ENCODE data around the gene DOK3.

DOK3 gene

DNA sequence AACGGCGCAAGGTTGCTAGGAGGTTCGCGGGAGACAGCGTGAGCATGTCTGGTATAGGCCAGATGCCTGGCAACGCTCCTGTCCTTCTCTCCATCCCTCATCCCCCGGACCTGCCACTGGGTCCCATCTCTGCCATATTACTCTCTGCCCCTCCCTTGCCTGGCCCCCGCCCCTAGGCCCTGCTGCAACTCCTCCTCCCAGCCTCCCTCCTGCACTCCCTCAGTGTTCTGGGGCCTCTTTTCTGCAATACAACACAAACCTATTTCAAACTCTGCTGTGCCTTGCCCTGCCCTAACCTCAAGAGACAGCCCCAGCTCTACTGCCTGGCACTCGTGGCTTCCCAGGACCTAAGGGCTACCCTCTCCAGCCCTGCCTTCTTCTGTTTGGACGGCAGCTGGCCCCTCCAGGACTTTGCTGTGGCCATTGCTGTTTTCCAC lies 27.2 kb downstream of the DOK3 start:
- H3K4me3 ChIP-seq (ENCODE audit: low read length): no peak overlapping the region

GRCh38 chr5:177479774-177480173 lies 29.9 kb downstream of the DOK3 start:
- TF ChIP-seq, protein P1, sequence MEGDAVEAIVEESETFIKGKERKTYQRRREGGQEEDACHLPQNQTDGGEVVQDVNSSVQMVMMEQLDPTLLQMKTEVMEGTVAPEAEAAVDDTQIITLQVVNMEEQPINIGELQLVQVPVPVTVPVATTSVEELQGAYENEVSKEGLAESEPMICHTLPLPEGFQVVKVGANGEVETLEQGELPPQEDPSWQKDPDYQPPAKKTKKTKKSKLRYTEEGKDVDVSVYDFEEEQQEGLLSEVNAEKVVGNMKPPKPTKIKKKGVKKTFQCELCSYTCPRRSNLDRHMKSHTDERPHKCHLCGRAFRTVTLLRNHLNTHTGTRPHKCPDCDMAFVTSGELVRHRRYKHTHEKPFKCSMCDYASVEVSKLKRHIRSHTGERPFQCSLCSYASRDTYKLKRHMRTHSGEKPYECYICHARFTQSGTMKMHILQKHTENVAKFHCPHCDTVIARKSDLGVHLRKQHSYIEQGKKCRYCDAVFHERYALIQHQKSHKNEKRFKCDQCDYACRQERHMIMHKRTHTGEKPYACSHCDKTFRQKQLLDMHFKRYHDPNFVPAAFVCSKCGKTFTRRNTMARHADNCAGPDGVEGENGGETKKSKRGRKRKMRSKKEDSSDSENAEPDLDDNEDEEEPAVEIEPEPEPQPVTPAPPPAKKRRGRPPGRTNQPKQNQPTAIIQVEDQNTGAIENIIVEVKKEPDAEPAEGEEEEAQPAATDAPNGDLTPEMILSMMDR (conservative IDR thresholded peaks at IDR 0.05; ENCODE audit: low read length): no peak
- DNase-seq (ENCODE audit: low read depth): peak; percentile 65
- no peak overlapping the region for H3K4me3 ChIP-seq (ENCODE audit: low read length)

More for the DNA sequence above, 27.2 kb downstream of the DOK3 start:
- no peak for DNase-seq (ENCODE audit: low read depth)
- TF ChIP-seq, protein P1 (conservative IDR thresholded peaks at IDR 0.05; ENCODE audit: low read length): no peak

- TF ChIP-seq, protein P1 (conservative IDR thresholded peaks at IDR 0.05; ENCODE audit: low read length): no peak
- DNase-seq (ENCODE audit: low read depth): peak; percentile 70
- no peak overlapping the region for H3K4me3 ChIP-seq (ENCODE audit: low read length)
Observed at GRCh38 chr5:177478711-177479646, 30.6 kb downstream of the DOK3 start.

DNA sequence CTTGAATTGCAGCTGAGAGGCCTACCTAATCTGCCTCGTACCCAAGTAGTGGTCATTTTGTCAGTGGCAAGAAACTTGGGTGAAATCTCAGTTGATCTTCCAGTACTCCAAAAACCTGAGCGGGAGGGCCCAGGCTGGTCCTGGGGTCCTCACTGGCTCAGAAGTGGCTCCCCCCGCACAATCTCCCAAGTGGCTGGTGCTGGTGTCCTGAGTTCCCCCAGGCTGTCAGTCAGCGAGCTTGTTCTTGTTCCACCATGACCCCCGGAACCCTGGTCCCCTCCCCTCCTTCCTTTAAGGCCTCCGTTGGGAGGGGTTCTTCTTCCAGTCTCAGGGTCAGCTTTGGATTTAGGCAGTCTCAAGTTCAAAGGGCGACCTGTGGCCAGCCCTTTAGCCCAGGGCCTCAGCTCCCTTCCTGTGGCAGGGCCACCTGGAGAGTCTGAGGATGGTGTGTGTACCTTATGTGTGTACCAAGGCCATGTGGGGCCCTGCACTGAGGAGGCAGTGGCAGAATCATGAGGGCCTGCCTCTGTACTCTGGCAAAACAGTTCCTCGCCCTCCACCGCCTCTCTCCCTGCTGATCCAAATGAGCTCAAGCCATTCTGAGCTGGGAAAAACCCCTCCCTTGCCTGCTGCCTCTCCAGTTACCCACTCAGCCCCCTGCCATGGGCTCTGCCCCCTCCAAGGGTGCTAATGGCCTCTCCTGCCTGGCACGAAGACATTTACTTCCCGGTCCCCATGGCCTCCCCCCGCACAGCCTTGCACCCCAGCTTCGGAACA lies 31.7 kb downstream of the DOK3 start:
- TF ChIP-seq, protein P1 (conservative IDR thresholded peaks at IDR 0.05; ENCODE audit: low read length): no peak
- DNase-seq (ENCODE audit: low read depth): no peak
- H3K4me3 ChIP-seq (ENCODE audit: low read length): no peak overlapping the region

DNA sequence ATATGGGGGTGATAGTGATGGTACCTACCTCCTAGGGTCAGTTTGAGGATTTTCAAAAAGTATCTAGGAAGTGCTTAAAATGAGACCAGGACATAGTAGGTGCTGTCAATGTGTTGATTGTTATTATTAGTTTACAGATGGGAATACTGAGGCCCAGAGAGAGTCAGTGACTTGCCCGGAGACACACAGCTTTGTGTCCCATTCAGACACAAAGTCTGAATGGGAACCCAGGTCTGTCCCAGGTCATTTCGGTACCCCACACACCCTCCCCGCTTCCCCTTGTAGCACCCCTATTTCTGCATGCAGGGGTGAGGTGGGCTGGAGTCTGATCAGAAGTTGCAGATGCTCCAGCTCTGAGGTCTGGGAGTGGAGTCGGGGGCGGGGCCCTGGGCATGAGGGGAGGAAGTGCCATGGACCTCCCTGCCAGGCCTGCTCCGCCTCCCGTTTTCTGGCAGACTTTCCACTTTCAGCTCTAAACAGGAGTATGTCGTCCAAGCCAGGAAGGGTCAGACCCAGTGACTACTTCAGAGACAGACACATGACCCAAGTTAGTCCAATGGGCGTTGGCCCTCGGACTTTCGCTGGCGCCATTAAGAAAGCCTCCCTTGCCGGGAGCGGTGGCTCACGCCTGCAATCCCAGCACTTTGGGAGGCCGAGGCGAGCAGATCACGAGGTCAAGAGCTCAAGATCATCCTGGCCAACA lies 32.9 kb downstream of the DOK3 start:
- TF ChIP-seq, protein P1 (conservative IDR thresholded peaks at IDR 0.05; ENCODE audit: low read length): no peak
- H3K4me3 ChIP-seq (ENCODE audit: low read length): no peak overlapping the region
- DNase-seq (ENCODE audit: low read depth): peak; percentile 73

GRCh38 chr5:177475563-177476427 lies 33.8 kb downstream of the DOK3 start:
- no peak overlapping the region for H3K4me3 ChIP-seq (ENCODE audit: low read length)
- DNase-seq (ENCODE audit: low read depth): no peak
- TF ChIP-seq, protein P1 (conservative IDR thresholded peaks at IDR 0.05; ENCODE audit: low read length): no peak
